ENCODE measurements around the gene IFIT1.

IFIT1 gene, protein sequence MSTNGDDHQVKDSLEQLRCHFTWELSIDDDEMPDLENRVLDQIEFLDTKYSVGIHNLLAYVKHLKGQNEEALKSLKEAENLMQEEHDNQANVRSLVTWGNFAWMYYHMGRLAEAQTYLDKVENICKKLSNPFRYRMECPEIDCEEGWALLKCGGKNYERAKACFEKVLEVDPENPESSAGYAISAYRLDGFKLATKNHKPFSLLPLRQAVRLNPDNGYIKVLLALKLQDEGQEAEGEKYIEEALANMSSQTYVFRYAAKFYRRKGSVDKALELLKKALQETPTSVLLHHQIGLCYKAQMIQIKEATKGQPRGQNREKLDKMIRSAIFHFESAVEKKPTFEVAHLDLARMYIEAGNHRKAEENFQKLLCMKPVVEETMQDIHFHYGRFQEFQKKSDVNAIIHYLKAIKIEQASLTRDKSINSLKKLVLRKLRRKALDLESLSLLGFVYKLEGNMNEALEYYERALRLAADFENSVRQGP

DNA sequence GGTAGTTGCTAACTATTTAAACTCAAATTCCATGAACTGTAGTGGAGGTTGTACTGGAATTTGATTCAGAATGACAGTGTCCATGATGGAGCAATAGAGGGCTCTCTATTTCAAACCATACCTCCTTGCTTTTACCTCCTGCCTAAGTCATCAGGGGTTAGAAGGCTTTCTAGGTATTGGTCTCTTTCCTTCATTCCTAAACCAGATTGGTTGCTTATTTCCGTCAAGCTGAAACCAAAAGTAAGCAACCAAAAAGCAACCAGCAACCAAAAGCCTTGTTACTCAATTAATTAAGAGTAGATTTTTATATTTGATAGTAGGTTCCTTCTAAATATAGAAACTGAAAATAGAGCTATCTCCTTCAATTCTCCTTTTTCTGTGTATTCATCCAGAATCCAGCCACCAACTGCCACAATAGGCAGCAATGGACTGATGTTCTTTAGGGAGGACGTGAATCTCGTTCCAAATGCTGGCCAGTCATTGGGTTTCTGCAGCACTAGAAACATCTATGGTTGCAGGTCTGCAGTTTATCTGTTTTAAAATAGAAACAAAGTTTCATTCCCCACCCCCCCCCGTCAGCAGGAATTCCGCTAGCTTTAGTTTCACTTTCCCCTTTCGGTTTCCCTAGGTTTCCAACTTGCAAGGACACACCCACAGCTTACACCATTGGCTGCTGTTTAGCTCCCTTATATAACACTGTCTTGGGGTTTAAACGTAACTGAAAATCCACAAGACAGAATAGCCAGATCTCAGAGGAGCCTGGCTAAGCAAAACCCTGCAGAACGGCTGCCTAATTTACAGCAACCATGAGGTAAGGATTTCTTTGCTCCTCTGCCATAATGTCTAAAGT is at the start of gene IFIT1:
Gene IFIT1, plus strand, starts transcription at position 717 of the 850 bp plus-strand sequence. Its CDS starts 90 bp downstream, at position 807.
- peak; percentile 91 for DNase-seq

DNA sequence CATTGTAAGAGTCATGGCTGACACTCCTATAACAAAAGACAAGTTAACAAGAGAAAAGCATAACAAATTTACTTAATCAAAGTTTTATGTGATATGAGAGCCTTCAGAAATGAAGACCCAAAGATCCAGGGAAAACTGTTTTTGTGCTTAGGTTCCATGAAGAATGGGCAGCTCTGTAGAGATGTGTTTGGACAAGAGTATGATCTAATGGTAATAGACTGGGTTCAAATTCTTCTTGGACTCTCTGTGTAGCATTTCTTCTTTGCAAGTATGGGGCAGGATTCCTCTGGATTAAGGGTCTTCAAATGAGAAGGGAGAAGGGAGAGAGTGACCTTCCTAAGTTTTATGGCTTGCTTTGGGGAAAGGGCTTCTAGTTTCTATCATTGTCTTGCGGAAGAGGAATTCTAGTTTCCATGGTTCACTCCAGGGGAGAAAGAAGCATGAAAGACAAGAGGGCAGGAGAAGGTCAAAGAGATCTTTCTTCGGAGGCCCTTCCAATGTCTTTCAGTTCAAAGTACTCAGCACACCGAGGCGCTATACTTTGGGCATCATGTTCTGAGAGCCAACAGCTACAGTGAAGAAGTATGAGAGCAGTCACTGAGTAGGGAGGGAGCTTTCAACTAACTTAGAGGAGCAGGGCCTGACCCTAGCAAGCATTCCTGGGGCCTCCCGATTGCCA is 49.2 kb upstream of the IFIT1 start:
- no peak for DNase-seq

DNA sequence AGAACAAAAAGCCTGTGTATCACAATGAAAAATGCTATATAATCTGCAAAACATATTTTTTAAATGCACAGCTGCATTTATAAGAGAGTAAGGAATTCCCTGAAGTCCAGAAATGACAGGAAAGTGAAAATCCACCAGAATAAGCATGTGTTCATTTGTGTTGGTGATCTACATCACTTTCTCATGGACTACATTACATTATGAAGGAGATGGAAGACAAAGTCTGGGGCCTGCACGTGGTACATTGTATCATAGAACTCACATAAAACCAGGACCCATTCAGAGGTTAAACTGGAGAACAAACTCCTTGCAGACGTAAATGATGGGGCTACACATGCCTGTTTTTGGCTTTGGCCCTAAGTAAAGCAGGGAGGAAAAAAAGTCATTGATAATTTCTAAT is 48.3 kb upstream of the IFIT1 start:
- DNase-seq, result no peak

DNA sequence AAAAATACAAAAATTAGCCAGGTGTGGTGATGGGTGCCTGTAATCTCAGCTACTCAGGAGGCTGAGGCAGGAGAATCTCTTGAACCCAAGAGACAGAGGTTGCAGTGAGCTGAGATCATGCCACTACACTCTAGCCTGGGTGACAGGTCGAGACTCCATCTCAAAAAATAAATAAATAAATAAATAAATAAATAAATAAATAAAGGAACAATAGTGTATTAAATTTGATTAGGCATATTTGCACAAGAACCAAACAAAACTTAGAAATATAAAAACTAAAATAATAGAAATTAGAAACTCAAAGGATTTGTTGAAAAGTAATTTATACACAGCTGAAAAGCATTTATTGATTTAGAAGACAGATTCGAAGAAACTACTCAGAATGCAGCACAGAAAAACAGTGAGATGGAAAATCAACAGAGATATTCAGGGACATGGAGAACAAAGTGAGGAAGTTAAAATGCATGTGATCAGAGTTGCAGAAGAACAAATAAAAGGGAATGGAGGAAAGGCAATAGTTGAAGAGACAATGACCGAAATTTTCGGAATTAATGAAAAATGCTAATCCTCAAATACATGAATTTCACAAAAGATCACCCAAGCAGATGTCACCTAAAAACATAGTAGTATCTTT is 46.9 kb upstream of the IFIT1 start:
- no peak for DNase-seq

DNA sequence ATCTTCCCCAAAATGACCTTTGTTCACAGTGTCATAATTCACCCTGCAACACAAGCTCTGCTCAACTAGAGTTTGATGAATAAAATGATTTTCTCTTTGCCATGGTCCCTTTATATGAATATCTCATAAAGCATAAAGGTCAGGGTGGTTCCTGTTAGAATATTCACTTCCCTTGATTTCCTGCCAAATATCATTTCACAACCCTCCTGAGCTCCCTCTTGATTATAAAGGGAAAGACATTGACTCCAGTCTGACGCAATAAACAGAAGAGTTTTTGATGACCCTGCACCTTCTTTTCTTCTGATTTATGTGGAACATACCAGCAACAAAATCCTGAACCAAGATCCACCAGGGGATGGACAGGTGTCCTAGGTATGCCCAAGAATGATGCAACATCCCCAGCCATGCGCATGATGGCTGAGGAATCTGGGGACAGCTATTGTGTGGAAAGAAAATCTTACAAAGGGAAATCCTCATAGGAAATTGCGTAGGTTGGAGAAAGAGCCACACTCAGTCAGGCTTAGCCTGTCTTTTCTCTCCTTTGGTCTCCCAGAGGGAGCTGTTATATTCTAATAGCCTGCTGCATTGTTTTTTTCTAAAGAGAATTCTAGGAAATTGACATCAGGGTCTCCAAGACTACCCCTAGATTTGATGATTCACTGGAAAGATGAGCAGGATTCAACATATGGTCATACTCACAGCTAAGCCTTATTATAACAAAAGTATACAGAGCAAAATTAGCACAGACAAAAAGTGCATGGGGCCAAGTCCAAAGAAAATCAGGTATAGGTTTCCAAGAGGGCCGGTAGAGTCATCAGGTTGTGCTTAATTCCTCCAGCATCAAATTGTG is 45.8 kb upstream of the IFIT1 start:
- peak; percentile 29 for DNase-seq

DNA sequence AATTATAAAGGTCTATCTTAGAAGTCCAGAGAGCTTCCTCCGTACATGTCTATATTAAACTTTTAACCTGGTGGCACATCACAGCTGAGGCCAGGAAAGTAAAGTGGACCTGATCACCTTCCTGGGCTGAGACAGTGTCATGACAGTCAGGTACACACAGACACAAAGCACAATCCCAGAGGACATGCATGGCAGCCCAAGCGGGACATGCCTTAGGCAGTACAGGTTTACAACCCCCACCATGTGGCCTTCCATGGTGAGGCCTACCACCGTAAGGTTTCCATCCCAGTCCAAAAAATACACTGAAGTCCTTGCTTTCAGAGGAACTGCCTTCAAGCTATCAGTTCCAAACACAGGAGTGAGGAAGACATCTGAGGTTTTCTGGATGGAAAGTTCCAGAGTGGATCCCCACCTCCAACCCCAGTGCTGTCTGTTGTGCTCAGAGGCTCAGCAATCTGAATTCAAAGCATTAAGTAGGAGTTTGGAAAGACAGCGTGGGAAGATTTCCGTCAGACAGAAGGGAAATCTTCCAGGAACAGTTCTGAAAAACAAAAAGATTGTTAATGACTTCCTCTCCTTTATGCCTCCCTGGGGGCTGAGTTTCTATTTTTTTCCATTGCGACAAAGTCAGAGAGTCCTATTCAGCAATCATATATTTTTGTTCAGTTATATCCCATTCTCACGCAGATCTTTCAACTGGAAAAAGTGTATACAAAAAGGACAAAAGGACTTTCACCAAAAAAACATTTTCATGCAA is 44.5 kb upstream of the IFIT1 start:
- DNase-seq, result no peak

DNA sequence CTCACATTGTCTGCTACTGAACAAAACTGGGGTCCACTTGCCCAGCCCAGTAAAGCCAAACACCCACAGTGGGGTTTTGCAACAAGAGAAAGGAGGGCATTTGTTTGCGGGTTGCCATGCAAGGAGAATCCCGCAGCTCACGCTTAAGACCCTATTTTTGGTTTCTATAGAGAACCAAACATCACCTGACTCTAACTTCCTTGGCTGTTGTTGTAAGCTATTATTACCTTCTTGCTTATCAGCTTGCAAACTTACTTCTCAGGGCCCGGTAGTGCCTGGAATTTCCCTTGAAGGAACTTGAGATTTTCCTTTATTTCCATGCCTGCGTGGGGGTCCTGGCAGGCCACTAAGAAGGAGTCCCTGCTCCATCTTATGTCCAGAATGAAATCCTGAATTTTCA is 43.9 kb upstream of the IFIT1 start:
- no peak for DNase-seq

DNA sequence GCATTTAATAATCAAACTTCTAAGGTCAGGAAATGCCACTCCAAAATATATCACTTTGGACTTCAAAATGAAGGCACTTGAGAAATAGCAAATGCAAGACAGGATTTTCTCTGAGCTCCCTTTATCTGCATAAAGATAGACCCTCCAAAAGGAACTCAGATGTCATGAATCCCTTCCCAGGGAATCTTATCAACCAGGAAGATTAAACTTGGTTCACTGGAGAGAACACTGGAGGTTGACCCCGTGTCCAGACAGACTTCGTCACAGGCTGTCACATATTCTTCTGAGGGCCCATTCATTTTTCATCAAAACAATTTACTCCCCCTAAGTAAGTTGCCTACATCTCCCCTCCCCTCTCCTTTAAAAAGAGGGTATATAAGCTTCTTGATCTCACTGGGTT is 43.4 kb upstream of the IFIT1 start:
- DNase-seq, result no peak

DNA sequence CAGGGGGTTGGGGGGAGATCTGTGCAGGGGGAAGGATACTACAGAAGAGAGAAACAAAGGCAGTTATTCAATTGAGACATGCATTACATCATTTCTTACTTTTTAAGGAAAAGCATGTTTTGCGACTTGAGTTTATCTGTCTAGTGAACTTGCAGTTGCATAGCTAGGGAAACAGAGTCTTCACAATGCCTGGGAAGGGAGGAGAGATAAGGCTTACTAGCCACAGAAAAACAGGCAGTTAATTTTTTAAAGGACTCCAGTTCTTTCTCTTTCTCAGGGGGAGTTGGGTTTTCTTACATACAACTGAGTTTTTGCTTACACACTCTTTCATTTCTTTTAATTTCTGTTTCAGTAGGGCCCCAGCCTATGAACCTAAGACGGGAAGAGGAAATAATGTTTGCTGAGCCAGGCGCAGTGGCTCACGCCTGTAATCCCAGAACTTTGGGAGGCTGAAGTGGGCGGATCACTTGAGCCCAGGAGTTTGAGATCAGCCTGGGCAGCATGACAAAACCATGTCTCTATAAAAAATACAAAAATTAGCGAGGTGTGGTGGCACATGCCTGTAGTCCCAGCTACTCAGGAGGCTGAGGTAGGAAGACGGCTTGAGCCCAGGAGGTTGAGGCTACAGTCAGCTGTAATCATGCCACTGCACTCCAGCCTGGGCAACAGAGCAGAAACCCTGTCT is 41.6 kb upstream of the IFIT1 start:
- DNase-seq, result peak; percentile 83

DNA sequence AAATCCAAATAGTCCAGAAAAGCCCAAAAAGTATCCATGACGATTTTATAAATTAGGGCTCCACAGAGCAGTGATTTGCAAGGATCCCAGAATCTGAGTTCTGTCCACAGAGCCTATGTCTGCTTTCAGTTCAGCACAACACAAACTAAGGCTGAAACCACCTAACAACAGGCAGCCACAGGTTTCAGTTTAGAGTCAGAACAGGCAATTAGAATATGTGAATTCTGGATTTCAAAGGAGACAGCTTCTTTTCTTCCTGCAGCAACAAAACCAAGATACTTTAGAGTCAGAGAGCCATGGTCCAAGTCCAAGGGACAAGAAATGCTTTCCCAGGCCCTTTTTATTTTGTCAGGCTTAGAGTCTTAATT is 41.0 kb upstream of the IFIT1 start:
- DNase-seq, result no peak

DNA sequence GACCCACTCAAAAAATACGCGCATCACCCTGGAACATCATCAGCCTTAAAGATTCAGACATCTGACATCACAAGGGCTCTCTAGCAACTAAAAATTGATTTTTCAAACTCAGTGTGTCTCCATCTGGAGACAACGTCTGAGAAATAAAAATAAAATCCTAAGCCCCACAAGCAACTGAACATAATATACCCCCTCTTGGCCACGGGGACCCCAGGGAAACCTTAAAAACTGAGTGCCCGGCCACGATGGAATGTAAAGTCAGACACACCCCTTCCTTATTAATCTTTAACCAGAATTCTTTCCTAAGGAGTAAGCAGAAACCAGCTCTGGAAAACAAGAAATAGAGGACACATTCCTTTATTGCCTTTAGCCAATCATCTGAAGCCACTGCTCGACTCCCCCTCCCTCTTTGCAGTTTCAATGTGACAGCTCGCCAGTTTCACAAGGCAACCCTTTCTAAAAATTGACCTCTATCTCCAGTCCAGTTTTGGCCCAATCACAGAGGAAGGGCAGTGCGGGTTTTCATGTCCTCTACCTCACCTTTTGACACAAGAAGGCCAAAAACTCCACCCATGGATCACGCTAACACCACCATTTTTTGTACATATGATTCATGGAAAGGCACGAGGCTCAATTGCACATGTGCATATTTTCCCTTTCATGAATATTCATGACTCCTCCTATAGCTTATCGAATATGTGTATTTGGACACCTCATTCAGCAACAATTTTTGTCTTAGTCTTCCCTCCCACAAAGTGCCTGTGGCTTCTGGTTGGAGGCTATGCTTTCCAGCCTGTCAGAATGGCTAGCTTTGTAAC is 40.4 kb upstream of the IFIT1 start:
- no peak for DNase-seq

DNA sequence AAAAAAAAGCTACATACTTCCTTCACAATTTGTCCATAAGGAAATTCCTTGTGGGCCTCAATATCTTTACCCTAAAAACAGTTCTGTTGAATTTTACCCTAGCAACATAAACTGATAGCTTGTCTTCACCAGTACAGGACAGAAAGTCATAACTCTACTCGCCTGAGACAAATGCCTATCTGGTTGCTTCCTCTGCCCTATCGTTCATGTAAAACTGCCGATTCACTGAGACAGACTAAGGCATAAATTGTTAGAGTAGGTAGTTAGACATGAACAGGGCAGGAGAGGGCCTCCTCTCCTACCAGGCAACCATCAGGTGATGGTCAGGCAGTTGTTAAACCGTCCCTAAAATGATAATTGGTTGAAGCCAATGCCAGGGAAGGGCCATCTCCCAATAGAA is 39.6 kb upstream of the IFIT1 start:
- peak; percentile 83 for DNase-seq

DNA sequence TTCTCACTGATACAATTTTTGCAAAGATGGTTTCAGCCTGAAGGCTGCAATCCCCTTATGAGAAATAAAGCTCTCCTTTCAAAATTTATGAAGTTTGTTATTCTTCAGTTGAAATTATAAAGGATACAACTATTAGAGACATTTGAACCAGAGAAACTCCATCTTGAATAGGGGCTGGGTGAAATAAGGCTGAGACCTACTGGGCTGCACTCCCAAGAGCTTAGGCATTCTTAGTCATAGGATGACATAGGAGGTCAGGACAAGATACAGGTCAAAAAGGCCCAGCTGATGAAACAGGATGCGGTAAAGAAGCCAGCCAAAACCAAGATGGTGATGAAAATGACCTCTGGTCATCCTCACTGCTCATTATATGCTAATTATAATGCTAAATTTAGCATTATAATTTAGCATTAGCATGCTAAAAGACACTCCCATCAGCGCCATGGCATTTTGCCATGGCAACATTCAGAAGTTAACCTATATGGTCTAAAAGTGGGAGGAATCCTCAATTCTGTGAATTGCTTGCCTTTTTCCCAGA is 37.0 kb upstream of the IFIT1 start:
- no peak for DNase-seq

DNA sequence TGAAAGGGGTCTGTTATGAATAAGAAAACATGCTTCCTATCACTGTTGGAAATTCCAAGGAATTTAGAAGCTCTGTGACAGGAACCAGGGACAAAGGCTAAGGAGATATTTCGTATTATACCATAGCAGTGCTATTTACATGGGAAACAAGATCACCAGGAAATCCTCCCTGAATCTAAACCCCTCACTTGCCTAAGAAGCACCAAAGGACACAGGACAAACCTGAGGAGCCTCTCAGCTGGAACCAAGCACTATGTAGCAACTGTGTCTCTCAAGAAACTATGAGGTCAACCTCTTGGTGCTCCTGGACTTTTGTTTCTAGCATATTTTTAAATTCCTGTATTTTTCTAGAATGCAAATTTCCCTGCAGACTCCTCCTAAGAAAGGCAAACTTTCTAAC is 35.3 kb upstream of the IFIT1 start:
- no peak for DNase-seq

DNA sequence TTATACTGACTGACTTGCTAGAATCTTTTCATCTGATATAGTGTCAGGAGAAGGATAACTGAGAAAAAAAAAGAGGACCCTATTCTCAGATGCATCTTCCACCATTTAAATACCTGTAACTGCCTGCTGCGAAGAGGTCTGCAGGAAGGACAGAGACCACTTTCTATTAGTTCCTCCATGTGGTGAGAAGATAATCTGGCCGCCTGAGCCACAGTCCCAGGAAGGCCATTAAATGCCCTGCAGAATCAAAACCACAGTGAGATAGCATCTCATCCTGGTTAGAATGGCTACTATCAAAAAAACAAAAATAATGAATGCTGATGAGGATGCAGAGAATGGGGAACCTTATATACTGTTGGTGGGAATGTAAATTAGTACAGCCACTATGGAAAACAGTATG is 34.4 kb upstream of the IFIT1 start:
- no peak for DNase-seq

DNA sequence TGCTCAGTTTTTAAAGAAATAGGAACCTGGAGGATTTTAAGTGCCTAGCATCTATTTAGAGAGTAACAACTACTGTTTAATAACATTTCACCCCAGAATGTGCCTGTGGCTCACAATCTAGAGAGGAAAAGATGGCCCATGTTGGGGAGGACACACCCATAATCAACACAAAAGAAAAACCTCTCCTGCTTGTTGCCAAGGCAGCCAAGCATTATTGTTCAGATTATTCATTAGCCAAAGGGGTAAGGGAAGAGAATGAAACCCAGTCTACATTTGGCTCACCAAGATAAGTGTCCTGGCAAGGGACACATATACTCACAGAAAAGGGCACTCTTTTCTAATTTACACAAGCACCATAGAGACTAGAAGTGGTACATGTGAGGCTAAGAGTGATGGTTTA is 32.3 kb upstream of the IFIT1 start:
- peak; percentile 82 for DNase-seq

DNA sequence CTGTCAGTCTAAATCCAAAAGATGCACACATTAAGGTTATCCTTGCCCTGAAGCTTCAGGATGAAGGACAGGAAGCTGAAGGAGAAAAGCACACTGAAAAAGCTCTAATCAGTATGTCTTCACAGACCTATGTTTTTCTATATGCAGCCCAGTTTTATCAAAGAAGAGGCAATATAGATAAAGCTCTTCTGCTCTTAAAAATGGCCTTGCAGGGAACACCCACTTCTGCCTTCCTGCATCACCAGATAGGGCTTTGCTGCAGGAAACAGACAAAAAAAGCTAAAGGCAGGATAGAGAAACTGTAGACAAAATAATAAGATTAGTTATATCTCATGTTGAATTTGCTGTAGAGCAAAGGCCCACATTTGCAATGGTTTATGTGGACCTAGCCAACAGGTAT is 29.5 kb upstream of the IFIT1 start:
- DNase-seq, result peak; percentile 91

DNA sequence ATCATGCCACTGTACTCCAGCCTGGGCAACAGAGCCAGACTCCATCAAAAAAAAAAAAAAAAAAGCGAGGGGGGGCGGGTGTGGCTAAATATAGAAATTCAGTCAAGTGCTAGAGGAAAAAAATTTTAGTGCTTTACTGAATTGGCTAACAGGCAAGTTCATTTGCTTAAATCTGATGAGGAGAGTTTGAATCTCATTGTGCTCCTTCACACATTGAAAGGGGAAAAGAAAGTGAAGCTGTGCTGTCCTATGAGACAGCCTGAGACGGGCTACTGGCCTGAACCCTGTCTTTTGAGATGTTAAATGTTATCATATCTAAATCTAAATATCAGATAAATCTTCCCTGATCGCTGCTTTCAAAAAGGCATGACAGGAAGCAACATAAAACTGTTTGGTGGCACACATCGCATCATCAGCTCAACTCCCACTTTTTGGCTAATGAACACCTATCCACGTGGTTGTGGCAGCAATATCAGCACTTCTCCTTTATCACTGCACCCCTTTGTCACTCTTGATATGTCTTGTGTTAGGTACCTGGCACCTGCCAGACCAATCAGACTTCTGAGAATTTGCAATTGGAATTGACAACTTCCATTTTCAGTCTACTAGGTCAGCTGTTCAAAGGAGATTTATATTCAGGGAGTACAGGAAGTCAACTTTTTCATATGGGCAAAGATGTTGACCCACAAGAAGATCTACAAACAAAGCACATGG is 28.5 kb upstream of the IFIT1 start:
- DNase-seq, result no peak

DNA sequence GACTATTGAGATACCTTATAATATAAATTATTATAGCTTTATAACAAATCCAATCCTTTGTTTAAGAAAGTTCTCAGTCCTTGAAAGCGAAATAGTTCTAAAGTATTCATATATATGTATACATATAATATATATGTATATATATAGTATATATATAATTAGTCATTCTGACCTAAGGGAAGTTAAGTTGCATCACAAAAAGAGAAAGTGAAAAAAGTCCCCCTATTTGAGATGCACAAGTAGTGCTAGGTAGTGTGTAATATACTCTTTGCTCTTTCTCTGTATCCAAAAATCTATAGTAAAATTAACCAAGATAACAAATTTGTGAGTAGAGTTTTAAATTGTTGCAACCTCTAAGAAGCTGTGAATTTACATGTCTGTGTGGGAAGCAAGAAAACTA is 27.9 kb upstream of the IFIT1 start:
- DNase-seq, result no peak

All from hematopoietic multipotent progenitor cell treated with erythropoietin and hydrocortisone succinate and interleukin-3 and kit ligand, for 6 days (in vitro differentiated cells).